HEK293T (cell line): ENCODE results near the gene SERPINB12.

Experiments
- CTCF ChIA-PET: fragments of 350-600 bp; formaldehyde crosslinking; extraction: SDS; loops from one replicate; lab custom pipeline; 2021; ENCODE audit warnings: antibody characterized with exemption, inconsistent platforms; lab: Yijun Ruan, JAX
- POLR2A ChIA-PET: fragments of 350-600 bp; formaldehyde crosslinking; extraction: SDS; loops from one replicate; lab custom pipeline; 2020; ENCODE audit warnings: antibody characterized with exemption, inconsistent platforms; lab: Yijun Ruan, JAX
- DNase-seq: peaks from one replicate; pipeline ENCODE4 v3.0.0; 2012; ENCODE audit warnings: mixed read lengths; ENCODE audit errors: extremely low spot score
- BHLHE40 ChIP-seq: fragments of 450-650 bp; IDR thresholded peaks from 2 replicates; pipeline ENCODE4 v1.6.1; 2016; ENCODE audit warnings: mild to moderate bottlenecking, moderate library complexity, borderline replicate concordance
- CTBP1 ChIP-seq: fragments of 450-650 bp; IDR thresholded peaks from 2 replicates; pipeline ENCODE4 v1.6.1; 2016; ENCODE audit warnings: borderline replicate concordance
- ELF4 ChIP-seq: fragments of 450-650 bp; IDR thresholded peaks from 2 replicates; pipeline ENCODE4 v1.6.1; 2017; ENCODE audit warnings: antibody characterized with exemption
- TARDBP ChIP-seq: fragments of 450-650 bp; IDR thresholded peaks from 2 replicates; pipeline ENCODE4 v1.6.1; 2016
- ZNF384 ChIP-seq: fragments of 450-650 bp; IDR thresholded peaks from 2 replicates; pipeline ENCODE4 v1.6.1; 2016

Gene SERPINB12

GRCh38 chr18:63617915-63618234, 75.7 kb downstream of the SERPINB12 start:
- ChIA-PET CTCF (no interaction called here), POLR2A (no interaction called here)

More at GRCh38 chr18:63617915-63618234, 75.7 kb downstream of the SERPINB12 start:
- TF ChIP-seq TARDBP (no peak), ZNF384 (no peak), ELF4 (no peak), CTBP1 (no peak), BHLHE40 (no peak)
- DNase-seq, result no peak
